ENCODE measurements around the gene DMRTC1B.
"Not testable (repeated sequence)": the region's sequence is repeated elsewhere in the genome, so short reads cannot be mapped to it uniquely, and the experiment has no call there.

The DMRTC1B gene

GRCh38 chrX:72776653-72777466, at the start of gene DMRTC1B:
Gene DMRTC1B (plus strand): TSS chrX:72776890. CDS start chrX:72845136, 68,246 bp downstream.
- DNase-seq (ENCODE audit: low read depth in 2 of 2): not testable (repeated sequence)

- DNase-seq (ENCODE audit: low read depth in 2 of 2): no peak
Measured at GRCh38 chrX:72727846-72728245, 48.8 kb upstream of the DMRTC1B start.

- not testable (repeated sequence) for DNase-seq (ENCODE audit: low read depth in 2 of 2)
Measured at GRCh38 chrX:72733636-72734035, 43.1 kb upstream of the DMRTC1B start.

- no peak for DNase-seq (ENCODE audit: low read depth in 2 of 2)
Measured at GRCh38 chrX:72735561-72735960, 41.1 kb upstream of the DMRTC1B start.

- DNase-seq (ENCODE audit: low read depth in 2 of 2): not testable (repeated sequence)
Measured at GRCh38 chrX:72745546-72745945, 31.1 kb upstream of the DMRTC1B start.

- DNase-seq (ENCODE audit: low read depth in 2 of 2): not testable (repeated sequence)
Measured at GRCh38 chrX:72748545-72748944, 28.1 kb upstream of the DMRTC1B start.

- not testable (repeated sequence) for DNase-seq (ENCODE audit: low read depth in 2 of 2)
Measured at GRCh38 chrX:72760454-72760853, 16.2 kb upstream of the DMRTC1B start.

GRCh38 chrX:72777467-72777790, 739 bp downstream of the DMRTC1B start:
- not testable (repeated sequence) for DNase-seq (ENCODE audit: low read depth in 2 of 2)

GRCh38 chrX:72778146-72778545, 1.5 kb downstream of the DMRTC1B start:
- not testable (repeated sequence) for DNase-seq (ENCODE audit: low read depth in 2 of 2)

- not testable (repeated sequence) for DNase-seq (ENCODE audit: low read depth in 2 of 2)
Measured at GRCh38 chrX:72782560-72782959, 5.9 kb downstream of the DMRTC1B start, which contains the start of gene FAM236B. Gene FAM236B (minus strand): TSS chrX:72782660. CDS start chrX:72782560, 100 bp downstream.

- not testable (repeated sequence) for DNase-seq (ENCODE audit: low read depth in 2 of 2)
Measured at GRCh38 chrX:72783365-72783936, 6.8 kb downstream of the DMRTC1B start.

GRCh38 chrX:72783964-72784363, 7.3 kb downstream of the DMRTC1B start:
- not testable (repeated sequence) for DNase-seq (ENCODE audit: low read depth in 2 of 2)

GRCh38 chrX:72788142-72788541, 11.5 kb downstream of the DMRTC1B start:
- not testable (repeated sequence) for DNase-seq (ENCODE audit: low read depth in 2 of 2)

GRCh38 chrX:72790390-72790789, 13.7 kb downstream of the DMRTC1B start:
- not testable (repeated sequence) for DNase-seq (ENCODE audit: low read depth in 2 of 2)

GRCh38 chrX:72808110-72808509, 31.4 kb downstream of the DMRTC1B start, which contains the start of gene FAM236D:
Gene FAM236D (minus strand): TSS chrX:72808210. CDS start chrX:72808110, 100 bp downstream.
- not testable (repeated sequence) for DNase-seq (ENCODE audit: low read depth in 2 of 2)

GRCh38 chrX:72830701-72831100, 54.0 kb downstream of the DMRTC1B start:
- not testable (repeated sequence) for DNase-seq (ENCODE audit: low read depth in 2 of 2)

- not testable (repeated sequence) for DNase-seq (ENCODE audit: low read depth in 2 of 2)
Measured at GRCh38 chrX:72837532-72837931, 60.8 kb downstream of the DMRTC1B start.

- DNase-seq (ENCODE audit: low read depth in 2 of 2): not testable (repeated sequence)
Measured at GRCh38 chrX:72882898-72883297, 106.2 kb downstream of the DMRTC1B start.

- DNase-seq (ENCODE audit: low read depth in 2 of 2): not testable (repeated sequence)
Measured at GRCh38 chrX:72889740-72890139, 113.0 kb downstream of the DMRTC1B start.

Data from stimulated activated CD8-positive, alpha-beta memory T cell treated with anti-CD3 and anti-CD28 coated beads, Interleukin-7, amount 100 ng/mL, for 1 hour (primary cell).